Panc1 (cell line): ENCODE results near the gene ETNK1.

Experiments
- CTCF ChIP-seq: fragments of 450-650 bp; IDR thresholded peaks from 2 replicates; pipeline ENCODE4 v1.5.1; 2017; ENCODE audit warnings: mild to moderate bottlenecking
- POLR2AphosphoS5 ChIP-seq: IDR thresholded peaks from 2 replicates; pipeline ENCODE4 v1.6.1; 2012; ENCODE audit warnings: mild to moderate bottlenecking, low read depth, low read length, moderate library complexity
- REST ChIP-seq, 2 experiments: IDR thresholded peaks; 2 replicates each; pipeline ENCODE4 v1.6.1; 2011 to 2012; ENCODE audit warnings: low read depth in 2 of 2, control low read depth in 1 of 2, low read length in 1 of 2, mild to moderate bottlenecking in 1 of 2, moderate library complexity in 1 of 2; ENCODE audit not compliant: insufficient read depth in 1 of 2
- SIN3A ChIP-seq: IDR thresholded peaks from 2 replicates; pipeline ENCODE4 v1.6.1; 2012; ENCODE audit warnings: low read depth, mild to moderate bottlenecking, low read length, moderate library complexity, borderline replicate concordance; ENCODE audit not compliant: insufficient read depth
- TCF7L2 ChIP-seq: IDR thresholded peaks from 2 replicates; pipeline ENCODE4 v1.6.1; 2011; ENCODE audit warnings: mild to moderate bottlenecking, low read depth, low read length, inconsistent platforms

GRCh38 chr12:22700106-22700505 lies 75.1 kb downstream of the ETNK1 start:
- TF ChIP-seq POLR2AphosphoS5, result no peak
- TF ChIP-seq CTCF, result no peak
- no peak for TF ChIP-seq REST (IDR thresholded peaks at IDR 0.05; ENCODE audit: insufficient read depth in 1 of 2, low read depth in 2 of 2, low read length in 1 of 2)
- TF ChIP-seq SIN3A, result no peak
- TF ChIP-seq TCF7L2, result no peak
